ENCODE results near the gene CYTH1. TPM values are rescaled to one million over a fixed set of nuclear protein-coding genes. Genes with fewer than 3 reads are reported as not detected.

Gene CYTH1
- total and polyA plus RNA-seq, 10 of the 15 experiments (the other 5 are each of a cell fraction or from before 2014, with no cell fraction given): 6.6 to 188 (median 145) TPM

- no peak for TF ChIP-seq E2F4 (IDR thresholded peaks at IDR 0.05; ENCODE audit: low read depth, low read length)
- TF ChIP-seq NR2C1 (IDR thresholded peaks at IDR 0.05): no peak
- TF ChIP-seq, protein P1, sequence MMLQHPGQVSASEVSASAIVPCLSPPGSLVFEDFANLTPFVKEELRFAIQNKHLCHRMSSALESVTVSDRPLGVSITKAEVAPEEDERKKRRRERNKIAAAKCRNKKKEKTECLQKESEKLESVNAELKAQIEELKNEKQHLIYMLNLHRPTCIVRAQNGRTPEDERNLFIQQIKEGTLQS (IDR thresholded peaks at IDR 0.05; ENCODE audit: borderline replicate concordance, extremely low read depth, low read depth, low read length): no peak
- TF ChIP-seq MTA2 (IDR thresholded peaks at IDR 0.05; ENCODE audit: low read depth): no peak
- no peak for TF ChIP-seq TAF1 (IDR thresholded peaks at IDR 0.05; ENCODE audit: borderline replicate concordance, low read depth, low read length)
- no peak for TF ChIP-seq NFYB (IDR thresholded peaks at IDR 0.05; ENCODE audit: insufficient read depth, low read depth, low read length)
Measured at GRCh38 chr17:78678222-78678557, 103.9 kb downstream of the CYTH1 start (continued).

DNA sequence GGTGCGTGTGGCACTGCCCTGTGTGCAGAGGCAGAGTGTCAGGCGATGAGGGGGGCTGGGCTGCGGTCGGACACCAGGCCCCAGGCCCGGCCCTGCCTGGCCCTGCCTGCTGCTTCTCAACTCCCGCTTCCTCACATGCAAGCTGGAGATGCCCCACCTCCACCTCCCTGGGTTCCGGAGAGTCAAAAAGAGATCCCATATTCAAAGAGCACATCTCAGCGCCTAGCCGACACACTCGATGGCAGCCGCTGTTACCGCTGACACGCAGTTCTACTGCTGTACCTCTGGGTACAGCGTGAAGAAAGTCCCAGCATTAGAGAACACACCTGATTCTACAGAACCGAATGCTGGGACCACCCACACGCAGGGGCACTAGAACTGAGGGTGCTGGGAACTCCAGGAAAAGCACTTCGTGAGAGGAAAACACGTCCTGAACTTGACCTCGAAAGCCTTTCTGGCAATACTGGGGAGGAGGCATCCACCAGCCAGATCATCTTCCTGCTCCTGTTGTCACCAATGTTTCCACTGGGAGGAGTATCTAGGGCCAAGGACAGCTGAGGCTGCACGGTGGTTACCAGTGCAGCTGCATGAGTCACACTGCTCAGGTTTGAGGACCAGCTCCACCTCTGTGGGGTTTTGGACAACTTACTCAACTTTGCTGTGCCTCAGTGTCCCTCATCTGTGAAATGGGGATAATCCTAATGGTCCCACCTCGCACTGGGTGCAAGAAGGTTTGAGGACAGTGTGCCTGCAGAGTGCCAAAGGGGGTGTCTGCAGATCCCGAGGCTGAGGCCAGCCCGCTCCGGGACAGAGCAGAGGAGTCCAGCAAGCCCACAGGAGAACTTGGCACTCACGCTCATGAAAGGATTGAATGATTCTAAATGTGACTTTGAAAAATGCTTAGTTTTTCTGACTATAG, 104.5 kb downstream of the CYTH1 start:
- Histone ChIP-seq H3K9me3 (replicated peaks; ENCODE audit: control insufficient read depth, insufficient read depth, low read length) (no peaks in the 10 kb centered on the region), H3K79me2 (ENCODE audit: control insufficient read depth, insufficient read depth, low read length) (no peaks in the 10 kb centered on the region), H3K36me3 (ENCODE audit: control insufficient read depth in 2 of 2, insufficient read depth in 2 of 2, low read length in 1 of 2) (peaks cover 45 to 62% of the 10 kb centered on the region in 2 experiments), H2AFZ (ENCODE audit: control insufficient read depth, low read depth, low read length) (no peak overlapping the region), H3K4me2 (ENCODE audit: control insufficient read depth, insufficient read depth) (no peak overlapping the region), H3K9ac (ENCODE audit: control insufficient read depth, insufficient read depth, low read length) (no peak overlapping the region), H3K27ac (ENCODE audit: control insufficient read depth, insufficient read depth) (no peak overlapping the region), H3K4me3 (no peak overlapping the region), H3K27me3 (replicated peaks in 1 of 2; ENCODE audit: control insufficient read depth in 2 of 2, insufficient read depth in 2 of 2, low read length in 1 of 2) (no peaks in the 10 kb centered on the region), H4K20me1 (ENCODE audit: control insufficient read depth, insufficient read depth) (no peaks in the 10 kb centered on the region), H3K4me1 (ENCODE audit: control insufficient read depth, insufficient read depth, low read length) (no peaks in the 10 kb centered on the region)
- ChIA-PET RAD21 (ENCODE audit: unreplicated experiment) (no interaction called here), POLR2A (no interaction called here), SMC1A (ENCODE audit: uncharacterized antibody, unreplicated experiment) (interaction anchor here (0.6 kb wide), 1 partner anchor 175 kb away, joined by 3 read pairs; no protein-coding TSS in a partner anchor), CTCF (no interaction called here)
- in situ Hi-C loops (cut with MboI) (no loop called here), intact Hi-C loops (cut with micrococcal nuclease; ENCODE audit: unreplicated experiment) (no loop called here)
- TF ChIP-seq TARDBP (IDR thresholded peaks at IDR 0.05; ENCODE audit: borderline replicate concordance) (no peak), POLR2A (IDR thresholded peaks at IDR 0.05; ENCODE audit: low read depth, low read length) (peak; percentile 50), KLF5 (IDR thresholded peaks at IDR 0.05; ENCODE audit: partially characterized antibody) (no peak), CHD2 (IDR thresholded peaks at IDR 0.05; ENCODE audit: borderline replicate concordance, low read depth, low read length) (no peak), SREBF2 (IDR thresholded peaks at IDR 0.05; ENCODE audit: low read length) (no peak), SIX5 (IDR thresholded peaks at IDR 0.05; ENCODE audit: low read depth, low read length, severe bottlenecking) (no peak)
- TF ChIP-seq, protein P1 (IDR thresholded peaks at IDR 0.05; ENCODE audit: borderline replicate concordance, extremely low read depth, low read depth, low read length): no peak
- 95% methylated on average over 25 of the region's 25 CpGs for WGBS (ENCODE audit: insufficient coverage, insufficient replicate concordance, low lambda C conversion rate, missing lambda C conversion rate)
- ATAC-seq (peak; percentile 15; the same call in 1 of the 3 replicates), FAIRE-seq (no peak), DNase-seq (ENCODE audit: low read depth, low spot score) (no peak)
- BruUV-seq (replicated peaks): no TSS peak

Data from GM12878 (cell line).